GM18526 (cell line): ENCODE measurements around the gene OASL.

ENCODE experiments used
- POLR2A ChIP-seq: IDR thresholded peaks from 3 replicates; pipeline ENCODE4 v1.6.1; 2011; ENCODE audit not compliant: insufficient read length; ENCODE audit errors: extremely low read depth

The OASL gene

GRCh38 chr12:121060149-121061001 lies 21.3 kb upstream of the OASL start:
- TF ChIP-seq POLR2A, result no peak

- no peak for TF ChIP-seq POLR2A
Observed at GRCh38 chr12:121059031-121059898, 20.2 kb upstream of the OASL start.

GRCh38 chr12:121057794-121058193 lies 18.7 kb upstream of the OASL start:
- no peak for TF ChIP-seq POLR2A

- TF ChIP-seq POLR2A, result no peak
Observed at GRCh38 chr12:121053706-121054105, 14.7 kb upstream of the OASL start.

GRCh38 chr12:121050725-121051124 lies 11.7 kb upstream of the OASL start:
- TF ChIP-seq POLR2A, result no peak

GRCh38 chr12:121048442-121048841 lies 9.4 kb upstream of the OASL start:
- TF ChIP-seq POLR2A, result no peak

- no peak for TF ChIP-seq POLR2A
Observed at GRCh38 chr12:121043067-121043466, 4.0 kb upstream of the OASL start.

- TF ChIP-seq POLR2A, result no peak
Observed at GRCh38 chr12:121036810-121037326, 2.2 kb downstream of the OASL start.

GRCh38 chr12:121034616-121035305 lies 4.3 kb downstream of the OASL start:
- no peak for TF ChIP-seq POLR2A

- no peak for TF ChIP-seq POLR2A
Observed at GRCh38 chr12:121033625-121034349, 5.3 kb downstream of the OASL start.

- TF ChIP-seq POLR2A, result no peak
Observed at GRCh38 chr12:121030576-121031212, 8.4 kb downstream of the OASL start.

- TF ChIP-seq POLR2A, result no peak
Observed at GRCh38 chr12:121026274-121027045, 12.6 kb downstream of the OASL start.

- no peak for TF ChIP-seq POLR2A
Observed at GRCh38 chr12:121025442-121026226, 13.4 kb downstream of the OASL start.
